GM18867 (cell line): ENCODE measurements around the gene ZNF141.
A peak's percentile ranks its signal among the peaks of the same experiment; 100 is the strongest.
"Not testable (repeated sequence)": the region's sequence is repeated elsewhere in the genome, so short reads cannot be mapped to it uniquely, and the experiment has no call there.

Experiments
- ATAC-seq: cut with Tn5 transposase; IDR thresholded peaks from one replicate; pipeline ENCODE4 v1.9.1; 2021; ENCODE audit warnings: mild to moderate bottlenecking, moderate library complexity; ENCODE audit not compliant: unreplicated experiment

Gene ZNF141

DNA sequence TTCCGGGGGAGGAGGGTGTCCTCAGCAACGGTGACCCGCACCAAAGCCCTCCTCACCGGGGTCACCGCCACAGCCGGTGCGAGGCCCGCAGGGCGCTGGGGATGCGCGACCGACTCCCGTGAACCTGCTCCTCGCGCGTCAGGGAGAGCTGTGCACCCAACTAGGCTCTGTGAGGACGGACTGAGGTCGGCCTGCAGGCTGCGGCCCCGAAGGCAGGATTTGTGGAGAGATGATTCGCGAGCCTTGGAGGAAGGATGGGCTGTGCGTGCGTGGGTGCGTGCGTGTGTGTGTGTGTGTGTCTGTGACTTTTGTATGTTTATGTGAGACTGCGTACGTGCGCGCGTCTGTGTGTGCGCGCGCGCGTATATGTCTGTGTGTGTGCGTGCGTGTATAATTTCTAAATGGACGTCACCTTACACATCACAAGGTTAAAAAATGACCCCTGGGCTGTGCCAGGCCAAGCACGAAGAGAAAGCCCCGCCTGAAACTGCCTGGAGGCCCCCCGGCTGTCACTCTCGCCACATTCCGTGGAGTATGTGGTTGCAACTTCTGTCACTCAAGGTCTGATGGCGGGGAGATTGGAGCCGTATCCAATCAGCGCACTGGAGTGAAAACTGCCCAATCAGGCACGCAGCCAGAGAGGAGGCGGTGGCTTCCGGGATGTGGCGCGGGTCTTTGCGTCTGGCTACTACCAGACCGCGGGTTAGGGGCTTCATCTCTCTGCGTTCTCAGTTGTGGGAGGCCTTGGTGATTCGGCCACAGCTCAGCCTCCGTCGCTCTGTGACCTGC lies at the start of gene ZNF141:
TSS of gene ZNF141 (plus strand) at position 672 of the 789 bp plus-strand sequence. CDS start 170 bp downstream, outside the sequence.
- ATAC-seq: peak; percentile 95

DNA sequence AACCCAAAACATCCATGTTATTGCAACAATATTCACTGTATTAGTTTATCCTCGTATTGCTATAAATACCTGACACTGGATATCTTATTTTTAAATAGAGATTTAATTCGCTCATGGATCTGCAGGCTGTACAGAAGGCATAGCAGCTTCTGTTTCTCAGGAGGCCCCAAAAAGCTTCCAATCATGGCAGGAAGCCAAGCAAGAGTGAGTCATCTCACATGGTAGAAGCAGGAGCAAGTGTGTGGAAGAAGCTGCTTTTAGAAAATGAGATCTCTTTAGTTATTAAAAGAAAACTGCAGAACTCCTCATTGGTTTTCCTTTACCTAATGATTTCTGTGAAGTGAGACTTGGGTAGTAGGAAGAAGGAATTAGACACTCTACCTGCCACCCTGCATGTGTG lies 48.7 kb upstream of the ZNF141 start:
- no peak for ATAC-seq

DNA sequence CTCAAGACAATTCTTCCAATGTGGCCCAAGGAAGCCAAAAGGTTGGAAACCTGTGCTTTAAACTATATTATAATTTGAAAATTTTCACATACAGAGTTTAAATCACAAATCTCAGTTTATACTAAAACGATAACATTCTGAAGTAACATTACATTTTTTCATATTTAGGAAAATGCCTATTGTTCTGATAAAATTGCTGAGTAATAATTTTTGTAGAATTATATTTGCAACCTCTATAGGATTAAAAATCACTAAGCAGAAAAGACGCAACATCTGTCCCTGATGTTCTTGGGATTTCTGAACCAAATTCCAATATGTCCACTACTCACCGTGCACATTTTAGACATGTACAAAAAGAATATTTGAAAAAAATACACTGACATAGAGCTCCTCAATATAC lies 42.9 kb upstream of the ZNF141 start:
- no peak for ATAC-seq

DNA sequence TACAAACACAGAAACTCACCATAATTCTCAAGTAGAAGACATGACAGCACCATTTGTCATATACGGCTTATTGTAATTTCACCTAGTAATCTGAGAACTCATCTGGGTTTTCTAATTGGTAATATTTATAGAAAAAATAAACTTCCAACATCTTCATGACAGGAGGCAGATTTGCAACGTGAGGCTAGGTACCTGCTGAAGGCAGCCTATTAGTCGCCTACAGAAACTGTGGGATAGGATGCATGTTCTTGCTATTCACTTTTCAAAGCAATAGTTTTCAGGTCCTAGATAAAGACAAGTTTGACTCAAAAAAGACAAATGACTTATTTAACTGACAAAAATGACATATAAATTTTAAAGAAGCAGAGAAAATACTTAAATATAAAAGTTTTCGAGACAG lies 35.2 kb upstream of the ZNF141 start:
- ATAC-seq: no peak

DNA sequence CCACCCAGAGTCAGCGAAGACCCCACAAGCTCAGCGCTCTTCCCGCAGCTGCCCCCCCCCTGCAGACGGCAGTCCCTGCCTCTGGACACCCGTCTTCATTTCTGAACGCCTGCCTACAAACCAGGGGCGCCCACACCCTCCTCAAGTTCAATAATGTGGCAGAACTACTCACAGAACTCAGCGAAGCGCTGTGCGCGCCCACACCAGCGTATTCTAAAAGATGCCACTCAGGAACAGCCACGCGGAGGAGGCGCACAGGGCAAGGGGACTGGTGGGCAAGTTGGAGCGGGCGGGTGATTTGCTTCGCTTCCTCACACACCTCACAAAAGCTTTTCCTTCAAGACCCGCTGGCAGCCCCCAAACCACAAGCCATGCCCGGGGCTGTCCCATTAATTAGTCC lies 33.1 kb upstream of the ZNF141 start:
- ATAC-seq: not testable (repeated sequence)

DNA sequence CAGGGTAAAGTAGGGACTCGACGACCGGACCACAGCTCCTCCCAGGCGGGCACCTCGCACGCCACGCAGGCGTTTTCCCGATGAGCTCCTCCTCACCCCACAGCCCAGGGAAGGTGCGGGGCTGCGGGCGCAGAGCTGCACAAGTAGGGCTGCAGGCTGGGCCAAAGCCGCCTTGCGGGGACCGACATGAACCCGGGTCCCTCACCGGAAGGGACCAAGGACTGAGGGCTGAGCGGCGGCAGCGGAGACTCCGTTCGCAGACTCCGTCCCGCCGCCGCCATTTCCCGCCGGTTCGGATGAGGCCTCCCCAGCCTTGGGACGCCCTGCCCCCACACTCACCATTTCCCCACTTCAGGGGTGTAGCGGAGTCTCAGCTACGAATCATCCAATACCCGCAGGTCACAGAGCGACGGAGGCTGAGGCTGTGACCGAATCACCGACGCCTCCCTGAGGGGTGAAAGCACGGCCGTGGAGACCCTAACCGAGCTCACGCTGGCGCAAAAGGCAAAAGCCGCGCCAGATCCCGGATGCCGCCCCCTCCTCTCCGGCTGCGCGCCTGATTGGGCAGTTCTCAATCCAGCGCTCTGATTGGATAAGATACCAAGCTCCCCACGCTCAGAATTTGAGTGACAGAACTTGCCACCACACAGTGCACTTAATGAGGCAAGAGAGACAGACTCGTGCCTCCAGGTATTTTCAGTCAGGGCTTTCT lies 32.5 kb upstream of the ZNF141 start, which contains the start of gene ZNF732:
TSS of gene ZNF732 (minus strand) at position 506 of the 712 bp plus-strand sequence. CDS start at position 342, 164 bp downstream.
- ATAC-seq: no peak

DNA sequence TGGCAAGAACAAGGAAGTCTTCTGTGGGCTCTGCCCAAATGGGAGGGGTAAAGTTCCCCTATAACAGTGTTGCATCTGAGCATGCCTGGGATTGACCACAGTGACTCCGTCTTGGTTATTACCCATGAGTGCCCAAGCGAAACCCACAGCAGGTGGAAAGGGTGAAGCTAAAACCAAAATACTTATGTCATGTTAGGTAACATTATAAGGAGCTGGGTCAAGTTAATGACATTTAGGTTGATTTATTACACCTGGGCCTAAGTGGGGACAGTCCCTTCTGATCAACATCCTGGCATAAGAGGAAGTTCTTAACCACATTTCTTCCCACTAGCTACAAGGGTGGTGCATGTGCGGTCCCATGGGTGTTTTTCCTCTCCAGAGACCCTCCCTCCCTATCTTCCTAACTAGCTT lies 31.1 kb upstream of the ZNF141 start:
- no peak for ATAC-seq

DNA sequence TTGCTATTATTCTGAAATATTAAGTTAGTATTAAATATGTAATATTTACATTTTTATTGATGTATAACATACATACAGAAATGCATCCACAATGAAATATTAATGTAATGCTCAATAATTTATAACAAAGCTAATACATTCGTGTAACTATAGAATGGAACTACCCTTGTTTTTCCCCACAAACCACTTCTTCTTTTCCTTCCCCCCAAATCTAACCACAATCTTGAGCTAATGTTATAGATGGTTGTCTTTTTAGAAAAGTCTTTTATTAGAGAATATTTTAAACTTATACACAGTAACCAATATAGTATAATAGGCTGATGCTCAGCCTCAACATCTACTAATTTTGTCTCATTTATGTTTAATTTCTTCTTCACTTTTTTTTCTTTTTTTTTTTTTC lies 27.8 kb upstream of the ZNF141 start:
- ATAC-seq: no peak

DNA sequence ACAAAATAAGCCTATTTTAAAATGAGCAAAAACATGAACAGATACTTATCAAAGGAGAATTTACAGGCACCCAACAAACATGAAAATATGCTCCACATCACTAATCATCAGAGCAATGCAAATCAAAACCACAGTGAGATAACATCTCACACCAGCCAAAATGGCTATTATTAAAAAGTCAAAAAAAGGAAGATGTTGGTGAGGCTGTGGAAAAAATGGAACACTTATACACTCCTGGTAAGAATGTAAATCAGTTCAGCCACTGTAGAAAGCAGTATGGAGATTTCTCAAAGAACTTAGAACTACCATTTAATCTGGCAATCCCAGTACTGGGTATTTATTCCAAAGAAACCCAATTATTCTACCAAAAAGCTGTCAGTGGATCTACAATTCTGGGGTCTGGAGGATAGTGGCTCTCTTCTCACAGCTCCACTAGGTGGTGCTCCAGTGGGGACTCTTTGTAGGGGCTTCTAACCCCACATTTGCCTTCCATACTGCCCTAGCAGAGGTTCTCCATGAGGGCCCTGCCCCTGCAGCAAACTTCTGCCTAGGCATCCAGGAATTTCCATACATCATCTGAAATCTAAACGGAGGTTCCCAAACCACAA lies 23.2 kb upstream of the ZNF141 start:
- no peak for ATAC-seq

DNA sequence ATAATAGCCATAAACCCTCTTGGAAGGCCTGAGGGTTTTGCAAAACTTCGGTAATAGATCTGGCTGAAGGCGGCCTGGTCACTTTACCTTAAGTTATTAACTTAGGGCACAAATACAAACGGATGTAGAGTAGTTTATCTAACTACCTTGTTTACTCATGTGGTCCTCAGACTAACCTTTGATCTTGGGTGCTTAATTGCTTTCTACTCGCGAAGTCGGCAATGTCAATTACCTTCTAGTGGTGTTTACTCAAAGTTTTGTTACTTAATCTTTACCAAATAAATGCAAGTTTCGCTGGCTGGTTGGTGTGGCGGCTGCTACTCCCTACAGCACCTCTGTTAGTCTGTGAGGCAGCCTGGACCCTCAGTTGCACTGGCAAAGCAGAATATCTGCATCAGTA lies 8.9 kb upstream of the ZNF141 start:
- no peak for ATAC-seq

DNA sequence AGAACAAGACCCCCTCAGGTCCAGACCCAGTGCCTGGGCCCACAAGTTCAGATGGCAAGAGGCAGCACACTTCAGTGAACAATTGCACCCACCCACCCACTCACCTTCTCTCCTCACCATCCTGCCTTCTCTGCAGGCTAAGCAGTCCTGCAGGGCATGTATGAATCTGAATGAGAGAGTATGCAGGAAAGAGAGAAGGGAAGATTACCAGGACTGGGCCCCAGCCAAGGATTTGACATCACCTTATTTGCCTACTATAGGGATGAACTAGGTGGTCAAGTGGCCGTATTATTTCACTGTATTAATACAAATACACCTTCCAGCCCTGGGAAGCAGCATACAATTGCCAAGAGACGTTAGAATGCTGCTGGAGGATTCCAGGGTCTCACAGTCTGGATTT lies 2.1 kb upstream of the ZNF141 start:
- no peak for ATAC-seq

DNA sequence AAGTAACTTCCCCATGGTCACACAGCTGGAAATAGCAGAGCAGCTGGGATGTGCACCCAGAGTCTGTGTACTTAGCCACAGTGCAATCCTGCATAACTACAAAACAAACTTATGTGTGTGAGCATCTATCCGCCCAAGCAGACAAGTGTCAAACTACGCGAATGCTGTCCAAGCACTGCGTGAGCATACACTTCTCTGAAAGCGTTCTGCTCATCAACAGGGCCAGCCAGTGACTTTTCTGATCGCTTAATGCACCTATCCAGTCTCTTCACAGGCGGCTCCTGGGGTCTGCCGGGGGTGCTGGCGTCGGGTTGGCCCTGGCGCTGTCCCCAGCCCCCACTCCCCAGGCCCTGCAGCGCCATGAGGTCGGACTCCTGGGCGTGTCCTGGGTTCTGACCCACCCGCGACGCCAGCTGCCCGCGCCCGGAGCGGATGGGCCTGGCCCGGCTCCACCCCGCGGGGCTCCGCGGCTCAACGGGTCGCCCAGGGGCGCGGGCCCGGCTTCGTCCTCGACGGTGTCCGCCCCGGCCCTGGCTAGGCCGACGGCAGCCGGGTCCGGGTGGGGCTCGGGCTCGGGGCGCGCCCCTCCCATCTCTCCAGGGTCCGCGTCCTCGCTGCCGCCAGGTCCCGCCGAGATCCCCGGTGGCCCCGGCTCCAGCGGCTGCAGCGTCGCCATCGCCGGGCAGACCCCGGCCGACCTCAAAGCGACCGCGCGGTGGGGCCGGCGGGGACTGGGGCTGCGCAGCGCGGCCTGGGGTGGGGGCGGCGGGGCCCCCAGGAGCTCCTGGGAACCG lies 1.3 kb upstream of the ZNF141 start:
- ATAC-seq: no peak

DNA sequence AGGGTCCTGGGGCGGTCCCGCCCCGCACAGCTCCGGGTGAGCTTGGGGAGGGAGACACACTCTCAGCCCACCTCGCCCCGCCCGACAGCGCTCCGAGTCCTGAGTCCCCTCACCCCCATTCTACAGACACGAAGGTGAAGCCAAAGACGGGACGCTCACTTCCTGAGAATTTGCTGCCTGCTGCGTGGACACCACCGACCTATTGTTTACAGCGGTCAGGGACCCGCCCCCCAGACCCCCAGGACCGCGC lies 796 bp upstream of the ZNF141 start:
- no peak for ATAC-seq

DNA sequence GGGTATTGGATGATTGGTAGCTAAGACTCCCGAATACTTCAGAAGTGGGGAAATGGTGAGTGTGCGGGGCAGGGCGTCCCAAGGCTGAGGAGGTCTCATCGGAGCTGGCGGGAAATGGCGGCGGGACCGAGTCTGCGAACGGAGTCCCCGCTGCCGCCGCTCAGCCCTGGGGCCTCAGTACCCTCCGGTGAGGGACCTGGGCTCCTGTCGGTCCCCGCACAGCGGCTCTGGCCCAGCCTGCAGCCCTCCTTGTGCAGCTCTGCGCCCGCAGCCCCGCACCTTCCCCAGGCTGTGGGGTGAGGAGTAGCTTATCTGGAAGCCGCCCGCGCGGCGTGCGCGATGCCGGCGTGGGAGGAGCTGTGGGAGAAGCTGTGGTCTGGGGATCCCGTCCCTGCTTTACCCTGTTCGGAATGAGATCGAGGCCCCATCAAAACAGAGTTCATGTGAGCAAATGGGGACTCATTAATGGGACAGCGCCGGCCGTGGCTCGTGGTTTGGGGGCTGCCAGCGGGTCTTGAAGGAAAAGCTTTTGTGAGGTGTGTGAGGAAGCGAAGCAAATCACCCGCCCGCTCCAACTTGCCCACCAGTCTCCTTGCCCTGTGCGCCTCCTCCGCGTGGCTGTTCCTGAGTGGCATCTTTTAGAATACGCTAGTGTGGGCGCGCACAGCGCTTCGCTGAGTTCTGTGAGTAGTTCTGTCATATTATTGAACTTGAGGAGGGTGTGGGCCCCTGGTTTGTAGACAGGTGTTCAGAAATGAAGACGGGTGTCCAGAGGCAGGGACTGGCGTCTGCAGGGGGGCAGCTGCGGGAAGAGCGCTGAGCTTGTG lies 531 bp downstream of the ZNF141 start:
- peak; percentile 34 for ATAC-seq

DNA sequence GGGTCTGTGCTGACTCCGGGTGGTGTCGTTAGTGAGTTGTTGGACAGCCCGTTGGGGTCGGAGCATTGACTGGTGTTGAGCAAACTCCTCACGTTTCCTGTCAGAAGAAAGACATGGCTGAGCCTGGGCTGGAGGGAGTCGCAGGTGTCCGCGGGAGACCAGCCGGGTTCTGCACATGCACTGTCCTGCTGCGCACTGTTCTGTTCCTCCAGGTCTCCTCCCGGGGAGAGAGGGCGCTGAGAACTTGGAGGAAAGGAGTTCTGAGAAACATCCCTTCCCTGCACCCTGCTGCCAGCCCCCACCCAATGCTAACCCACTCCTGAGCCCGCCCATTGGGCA lies 1.1 kb downstream of the ZNF141 start:
- ATAC-seq: no peak

DNA sequence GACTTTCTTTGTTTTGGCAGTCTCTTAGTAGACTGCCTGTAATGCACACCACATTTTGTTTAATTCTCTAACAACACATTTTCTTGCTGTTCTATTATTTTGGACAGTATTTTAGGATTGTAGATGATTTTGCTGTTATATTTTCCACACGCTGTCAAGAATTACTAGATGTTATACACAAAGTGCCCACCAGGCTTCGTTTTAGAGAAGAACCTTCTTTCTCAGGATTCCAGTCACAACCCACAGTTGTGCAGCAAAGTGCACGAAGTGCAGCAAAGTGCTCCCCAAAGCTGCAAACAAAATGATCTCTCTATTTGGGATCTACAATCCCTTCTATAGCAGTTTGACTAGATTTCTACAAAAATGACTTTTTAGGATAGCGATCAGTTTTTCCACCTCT lies 2.4 kb downstream of the ZNF141 start:
- no peak for ATAC-seq

DNA sequence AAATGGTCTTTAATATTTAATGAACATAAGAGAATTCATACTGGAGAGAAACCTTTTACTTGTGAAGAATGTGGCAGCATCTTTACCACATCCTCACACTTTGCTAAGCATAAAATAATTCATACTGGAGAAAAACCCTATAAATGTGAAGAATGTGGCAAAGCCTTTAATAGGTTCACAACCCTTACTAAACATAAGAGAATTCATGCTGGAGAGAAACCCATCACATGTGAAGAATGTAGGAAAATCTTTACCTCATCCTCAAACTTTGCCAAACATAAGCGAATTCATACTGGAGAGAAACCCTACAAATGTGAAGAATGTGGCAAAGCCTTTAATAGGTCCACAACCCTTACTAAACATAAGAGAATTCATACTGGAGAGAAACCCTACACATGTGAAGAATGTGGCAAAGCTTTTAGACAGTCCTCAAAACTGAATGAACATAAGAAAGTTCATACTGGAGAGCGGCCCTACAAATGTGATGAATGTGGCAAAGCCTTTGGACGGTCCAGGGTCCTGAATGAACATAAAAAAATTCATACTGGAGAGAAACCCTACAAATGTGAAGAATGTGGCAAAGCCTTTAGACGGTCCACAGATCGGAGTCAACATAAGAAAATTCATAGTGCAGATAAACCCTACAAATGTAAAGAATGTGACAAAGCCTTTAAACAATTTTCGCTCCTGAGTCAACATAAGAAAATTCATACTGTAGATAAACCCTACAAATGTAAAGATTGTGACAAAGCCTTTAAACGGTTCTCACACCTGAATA lies 35.6 kb downstream of the ZNF141 start:
- ATAC-seq: no peak

DNA sequence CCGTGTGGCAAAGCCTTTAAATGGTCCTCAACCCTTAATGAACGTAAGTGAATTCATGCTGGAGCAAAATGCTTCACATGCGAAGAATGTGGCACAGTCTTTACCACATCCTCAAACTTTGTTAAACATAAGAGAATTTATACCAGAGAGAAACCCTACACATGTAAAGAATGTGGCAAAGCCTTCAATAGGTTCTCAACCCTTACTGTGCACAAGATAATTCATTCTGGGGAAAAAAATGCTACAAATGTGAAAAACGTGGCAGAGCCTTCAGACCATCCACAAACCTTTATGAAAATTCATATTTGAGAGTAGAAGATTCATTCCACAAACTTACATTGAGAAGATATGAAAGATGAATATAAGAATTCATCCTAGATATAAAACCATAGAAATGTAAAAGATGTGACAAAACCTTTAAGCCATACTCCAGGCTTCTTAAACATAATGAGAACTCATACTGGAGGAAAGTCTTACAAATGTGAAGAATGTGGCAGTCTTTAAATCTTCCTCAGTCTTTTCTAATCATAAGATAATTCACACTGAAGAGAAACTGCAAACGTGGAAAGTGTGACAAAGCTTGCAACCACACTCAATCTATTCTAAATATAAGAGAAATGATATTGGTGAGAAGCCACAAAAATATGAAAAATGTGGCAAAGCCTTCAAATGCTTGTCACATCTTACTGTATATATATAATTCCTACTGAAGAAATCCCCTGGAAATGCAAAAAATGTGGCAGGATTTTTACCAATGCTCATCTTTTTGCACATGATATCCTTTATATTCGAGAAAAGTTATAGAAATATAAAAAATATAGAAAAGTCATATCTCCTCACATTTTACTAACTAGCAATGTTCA lies 36.9 kb downstream of the ZNF141 start:
- no peak for ATAC-seq
